B cell (primary cell): Measurements from ENCODE around the gene CTNS. TPM values are rescaled to one million over a fixed set of nuclear protein-coding genes. Genes with fewer than 3 reads are reported as not detected.
A peak's percentile ranks its signal among the peaks of the same experiment; 100 is the strongest.

ENCODE experiments used
- ATAC-seq: fragments of 200-7000 bp; cut with Tn5 transposase; one replicate; pipeline ENCODE4 v1.10.0; 2021; ENCODE audit warnings: low read depth, mild to moderate bottlenecking, moderate number of reproducible peaks, moderate library complexity
- CTCF ChIA-PET: fragments of 350-600 bp; sonication (Branson Sonifier 250); formaldehyde crosslinking; loops from one replicate; lab custom pipeline; 2021; ENCODE audit warnings: antibody characterized with exemption, inconsistent platforms; lab: Charles Lee
- POLR2A ChIA-PET: fragments of 350-600 bp; sonication (Branson Sonifier 250); formaldehyde crosslinking; loops from one replicate; lab custom pipeline; 2021; ENCODE audit warnings: antibody characterized with exemption; lab: Charles Lee
- DNase-seq: peaks from one replicate; pipeline ENCODE4 v3.0.0; 2013
- H2AFZ ChIP-seq: 2 replicates; pipeline ENCODE4 v1.6.1; 2012; ENCODE audit warnings: mild to moderate bottlenecking, low read depth, low read length; ENCODE audit not compliant: insufficient read depth, poor library complexity, severe bottlenecking
- H3K27ac ChIP-seq, 2 donors: 1 replicate in 1 of 2; 2 replicates in 1 of 2; pipeline ENCODE4 v1.5.1; 2012 to 2013; ENCODE audit warnings: low read length in 2 of 2, mild to moderate bottlenecking in 2 of 2, moderate library complexity in 1 of 2
- H3K27me3 ChIP-seq, 4 experiments: fragments of 200-600 bp in 1 of 4; sonication (generic) in 1 of 4; replicated peaks in 1 of 4; 1 replicate in 2 of 4; 2 replicates in 2 of 4; pipeline versions ENCODE4 v1.6.1 to v1.7.0; 2013 to 2016; ENCODE audit warnings: low read length in 3 of 4, mild to moderate bottlenecking in 2 of 4, mixed read lengths in 1 of 4, moderate library complexity in 1 of 4; ENCODE audit not compliant: insufficient read depth in 4 of 4, control insufficient read depth in 3 of 4; ENCODE audit errors: control extremely low read depth in 1 of 4
- H3K36me3 ChIP-seq, 2 experiments: replicated peaks in 1 of 2; 1 replicate in 1 of 2; 2 replicates in 1 of 2; pipeline versions ENCODE4 v1.6.1 to v1.7.1; 2013; ENCODE audit warnings: low read length in 1 of 2; ENCODE audit not compliant: insufficient read depth in 2 of 2, control insufficient read depth in 1 of 2; ENCODE audit errors: control extremely low read depth in 1 of 2, extremely low read depth in 1 of 2
- H3K4me1 ChIP-seq, 2 donors: fragments of 200-600 bp in 1 of 2; sonication (generic) in 1 of 2; 1 replicate in 1 of 2; 2 replicates in 1 of 2; pipeline versions ENCODE4 v1.5.1 to v1.6.1; 2013 to 2017; ENCODE audit warnings: low read length in 2 of 2; ENCODE audit not compliant: control insufficient read depth in 2 of 2, insufficient read depth in 2 of 2
- H3K4me2 ChIP-seq: replicated peaks from 2 replicates; pipeline ENCODE3; 2012; ENCODE audit warnings: mild to moderate bottlenecking, low read depth, low read length; ENCODE audit not compliant: poor library complexity, severe bottlenecking
- H3K4me3 ChIP-seq, 5 experiments: fragments of 200-600 bp in 1 of 5; sonication (generic) in 1 of 5; 1 replicate in 3 of 5; 2 replicates in 2 of 5; pipeline versions ENCODE4 v1.5.1 to v1.7.0; 2011 to 2016; ENCODE audit warnings: low read length in 4 of 5, mild to moderate bottlenecking in 4 of 5, low read depth in 2 of 5, control low read depth in 1 of 5, moderate library complexity in 1 of 5; ENCODE audit not compliant: insufficient read depth in 1 of 5; ENCODE audit errors: control extremely low read depth in 1 of 5, extremely low read depth in 1 of 5
- H3K79me2 ChIP-seq: fragments of 200-600 bp; sonication (generic); one replicate; pipeline ENCODE4 v1.6.0; 2016; ENCODE audit warnings: low read length; ENCODE audit not compliant: control insufficient read depth, insufficient read depth
- H3K9ac ChIP-seq: fragments of 200-600 bp; sonication (generic); 2 replicates; pipeline ENCODE4 v1.6.1; 2017; ENCODE audit warnings: mild to moderate bottlenecking, low read length, moderate library complexity
- H3K9me3 ChIP-seq, 3 donors: one replicate each; pipeline versions ENCODE4 v1.6.1 to v1.7.1; 2013; ENCODE audit warnings: low read length in 2 of 3; ENCODE audit not compliant: control insufficient read depth in 2 of 3, insufficient read depth in 1 of 3; ENCODE audit errors: control extremely low read depth in 1 of 3
- H4K20me1 ChIP-seq: 2 replicates; pipeline ENCODE4 v1.6.0; 2012; ENCODE audit warnings: mild to moderate bottlenecking, low read length; ENCODE audit not compliant: insufficient read depth, control insufficient read depth, poor library complexity, severe bottlenecking
- H3K27ac Mint-ChIP-seq: one replicate; pipeline ENCODE4 v1.8.0; 2021; ENCODE audit warnings: mixed read lengths
- H3K27me3 Mint-ChIP-seq: one replicate; pipeline ENCODE4 v1.8.0; 2021; ENCODE audit warnings: mixed read lengths
- H3K4me1 Mint-ChIP-seq: one replicate; pipeline ENCODE4 v1.8.0; 2021; ENCODE audit warnings: mixed read lengths
- H3K4me3 Mint-ChIP-seq: one replicate; pipeline ENCODE4 v1.8.0; 2021; ENCODE audit warnings: mixed read lengths
- H3K9me3 Mint-ChIP-seq: one replicate; pipeline ENCODE4 v1.8.0; 2022; ENCODE audit warnings: mixed read lengths; ENCODE audit not compliant: insufficient read depth
- EZH2 ChIP-seq: IDR thresholded peaks from 2 replicates; pipeline ENCODE4 v1.6.1; 2012; ENCODE audit warnings: borderline replicate concordance, low read depth, mild to moderate bottlenecking, moderate library complexity, low read length; ENCODE audit not compliant: insufficient read depth, poor library complexity, severe bottlenecking
- WGBS: methylation state at CpG from one replicate; pipeline ENCODE4 v1.1.5; 2013; ENCODE audit warnings: missing lambda C conversion rate; ENCODE audit not compliant: insufficient coverage; 5-methylcytosine and 5-hydroxymethylcytosine counted together
- intact Hi-C: fragments of 100-400 bp; cut with micrococcal nuclease; formaldehyde crosslinking; loops from one replicate; pipeline ENCODE4 v1.10.0; 2022
- polyA plus RNA-seq: library from polyadenylated mRNA; depleted of rRNA; stranded (reverse); fragments of >200 nt; gene quantifications from 2 replicates; pipeline ENCODE4 v1.2.3, GENCODE V29; 2012
- total RNA-seq, 2 donors: library from RNA; stranded (reverse); fragments of 120-200 nt in 1 of 2; gene quantifications; 1 replicate in 1 of 2; 2 replicates in 1 of 2; pipeline versions ENCODE4 v1.2.3 to v1.2.4, GENCODE V29; 2013 to 2022
- TF ChIP-seq, protein P1 (sequence below): fragments of 200-600 bp; IDR thresholded peaks from one replicate; pipeline ENCODE4 v1.8.0; 2022; ENCODE audit warnings: antibody characterized with exemption, mild to moderate bottlenecking

Gene CTNS
- total and polyA plus RNA-seq, 2 donors (not counting 1 experiment from before 2014, with no cell fraction given) = 11.6 to 24.7 TPM

DNA sequence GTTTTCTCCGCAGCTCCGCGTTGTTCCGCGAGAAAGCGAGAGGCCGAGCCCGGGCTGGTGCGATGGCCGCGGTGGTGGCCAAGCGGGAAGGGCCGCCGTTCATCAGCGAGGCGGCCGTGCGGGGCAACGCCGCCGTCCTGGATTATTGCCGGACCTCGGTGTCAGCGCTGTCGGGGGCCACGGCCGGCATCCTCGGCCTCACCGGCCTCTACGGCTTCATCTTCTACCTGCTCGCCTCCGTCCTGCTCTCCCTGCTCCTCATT, 32.5 kb downstream of the CTNS start:
- no peak for TF ChIP-seq EZH2
- TF ChIP-seq, protein P1, sequence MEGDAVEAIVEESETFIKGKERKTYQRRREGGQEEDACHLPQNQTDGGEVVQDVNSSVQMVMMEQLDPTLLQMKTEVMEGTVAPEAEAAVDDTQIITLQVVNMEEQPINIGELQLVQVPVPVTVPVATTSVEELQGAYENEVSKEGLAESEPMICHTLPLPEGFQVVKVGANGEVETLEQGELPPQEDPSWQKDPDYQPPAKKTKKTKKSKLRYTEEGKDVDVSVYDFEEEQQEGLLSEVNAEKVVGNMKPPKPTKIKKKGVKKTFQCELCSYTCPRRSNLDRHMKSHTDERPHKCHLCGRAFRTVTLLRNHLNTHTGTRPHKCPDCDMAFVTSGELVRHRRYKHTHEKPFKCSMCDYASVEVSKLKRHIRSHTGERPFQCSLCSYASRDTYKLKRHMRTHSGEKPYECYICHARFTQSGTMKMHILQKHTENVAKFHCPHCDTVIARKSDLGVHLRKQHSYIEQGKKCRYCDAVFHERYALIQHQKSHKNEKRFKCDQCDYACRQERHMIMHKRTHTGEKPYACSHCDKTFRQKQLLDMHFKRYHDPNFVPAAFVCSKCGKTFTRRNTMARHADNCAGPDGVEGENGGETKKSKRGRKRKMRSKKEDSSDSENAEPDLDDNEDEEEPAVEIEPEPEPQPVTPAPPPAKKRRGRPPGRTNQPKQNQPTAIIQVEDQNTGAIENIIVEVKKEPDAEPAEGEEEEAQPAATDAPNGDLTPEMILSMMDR = no peak
- Histone ChIP-seq H3K9me3 (no peaks in the 10 kb centered on the region), H3K27me3 (no peaks in the 10 kb centered on the region), H3K4me3 (peak overlapping the region; percentile 60 to 99 (median 98)), H3K4me2 (peak overlapping the region; percentile 90), H3K79me2 (peaks cover 11% of the 10 kb centered on the region), H4K20me1 (peaks cover 28% of the 10 kb centered on the region), H2AFZ (peak overlapping the region; percentile 84), H3K27ac (peak overlapping the region; percentile 74 to 86), H3K36me3 (peaks cover 0 to under 1% of the 10 kb centered on the region in 2 experiments), H3K9ac (peak overlapping the region; percentile 95), H3K4me1 (peaks cover 11 to 21% of the 10 kb centered on the region in 2 donors)
- H3K27me3 Mint-ChIP-seq = no peaks in the 10 kb centered on the region
- H3K27ac Mint-ChIP-seq = peak overlapping the region; percentile 94
- WGBS = 0% methylated on average over 31 of the region's 32 CpGs
- peaks cover 33% of the 10 kb centered on the region for H3K4me1 Mint-ChIP-seq
- ATAC-seq (no peak), DNase-seq (no peak)
- no peaks in the 10 kb centered on the region for H3K9me3 Mint-ChIP-seq
- intact Hi-C loops = loop anchor here (2.0 to 5.0 kb wide), 2 partner anchors 14 to 1077 kb away; partner anchors contain the start of gene PAFAH1B1
- ChIA-PET POLR2A (interaction anchor here (0.5 to 1.5 kb wide), 4 partner anchors 8 to 58 kb away, joined by 3 to 4 read pairs (median 4); partner anchors contain the start of genes CTNS and SHPK), CTCF (interaction anchor here (1.8 kb wide), 1 partner anchor 159 kb away, joined by 5 read pairs; no protein-coding TSS in a partner anchor)
- H3K4me3 Mint-ChIP-seq = peak overlapping the region; percentile 96

DNA sequence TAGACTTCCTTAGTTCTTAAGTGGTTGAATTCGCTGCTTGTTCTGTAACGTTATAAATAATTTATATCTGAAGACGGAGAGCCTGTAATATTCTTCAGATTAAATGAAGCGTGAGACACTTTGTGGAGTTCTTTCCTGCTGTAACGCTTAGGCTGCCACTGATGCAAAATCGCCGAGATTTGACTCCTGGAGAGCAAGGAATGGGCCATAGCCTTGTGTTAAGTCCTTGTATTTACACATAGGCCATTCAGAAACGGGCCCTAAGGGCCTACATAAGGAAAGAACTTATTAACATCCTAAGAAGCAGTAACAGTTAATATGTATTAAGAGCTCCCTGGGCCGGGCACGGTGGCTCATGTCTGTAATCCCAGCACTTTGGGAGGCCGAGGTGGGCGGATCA, 33.0 kb downstream of the CTNS start:
- DNase-seq = no peak
- no peak for ATAC-seq
- no peaks in the 10 kb centered on the region for H3K27me3 ChIP-seq
- no peak overlapping the region for H2AFZ ChIP-seq
- H3K4me1 ChIP-seq = peaks cover 11 to 21% of the 10 kb centered on the region in 2 donors
- no peaks in the 10 kb centered on the region for H3K27me3 Mint-ChIP-seq
- CTCF ChIA-PET = interaction anchor here (1.8 kb wide), 1 partner anchor 158 kb away, joined by 5 read pairs; no protein-coding TSS in a partner anchor
- H3K36me3 ChIP-seq = no peaks in the 10 kb centered on the region
- peak overlapping the region; percentile 94 for H3K27ac Mint-ChIP-seq
- peak overlapping the region in 4 of 5 experiments; percentile 85 to 99 (median 98) for H3K4me3 ChIP-seq
- H3K27ac ChIP-seq = peak overlapping the region; percentile 74 to 86
- peaks cover 28% of the 10 kb centered on the region for H4K20me1 ChIP-seq
- intact Hi-C loops = loop anchor here (2.0 to 5.0 kb wide), 2 partner anchors 13 to 1077 kb away; partner anchors contain the start of gene PAFAH1B1
- TF ChIP-seq, protein P1 = no peak
- no peak for TF ChIP-seq EZH2
- 82% methylated on average over 8 of the region's 12 CpGs for WGBS
- POLR2A ChIA-PET = interaction anchor here (0.7 kb wide), 1 partner anchor 25 kb away, joined by 4 read pairs; no protein-coding TSS in a partner anchor
- H3K4me3 Mint-ChIP-seq = peak overlapping the region; percentile 96
- no peaks in the 10 kb centered on the region for H3K9me3 ChIP-seq
- peaks cover 11% of the 10 kb centered on the region for H3K79me2 ChIP-seq
- peaks cover 33% of the 10 kb centered on the region for H3K4me1 Mint-ChIP-seq
- H3K4me2 ChIP-seq = peak overlapping the region; percentile 90
- H3K9me3 Mint-ChIP-seq = no peaks in the 10 kb centered on the region
- peak overlapping the region; percentile 95 for H3K9ac ChIP-seq
